IMR-90 (cell line): ENCODE results near the gene PIP4K2A. TPM values are rescaled to one million over a fixed set of nuclear protein-coding genes. Genes with fewer than 3 reads are reported as not detected.

Experiments
- ATAC-seq: fragments of 200-7000 bp; cut with Tn5 transposase; 2 replicates; pipeline ENCODE4 v1.9.1; 2020; ENCODE audit warnings: low read depth, mild to moderate bottlenecking, moderate library complexity
- BruUV-seq: library from RNA; stranded (reverse); fragments of 400-500 nt; replicated peaks from 2 replicates; lab custom pipeline; 2021; lab: Mats Ljungman, UMichigan
- CTCF ChIA-PET: fragments of 300-600 bp; formaldehyde crosslinking; extraction: SDS; loops from one replicate; lab custom pipeline; 2021; ENCODE audit warnings: antibody characterized with exemption; lab: Yijun Ruan, JAX
- POLR2A ChIA-PET: fragments of 300-600 bp; sonication (Branson Sonifier 250); formaldehyde crosslinking; loops from one replicate; lab custom pipeline; 2022; ENCODE audit warnings: antibody characterized with exemption; ENCODE audit not compliant: unreplicated experiment; lab: Charles Lee
- DNase-seq: peaks from one replicate; pipeline ENCODE4 v3.0.0; 2013
- H2AFZ ChIP-seq: replicated peaks from 2 replicates; pipeline ENCODE3; 2013; ENCODE audit warnings: low read length, mild to moderate bottlenecking; ENCODE audit not compliant: poor library complexity
- H2AK5ac ChIP-seq: 2 replicates; pipeline ENCODE4 v1.6.1; 2013; ENCODE audit warnings: low read depth, low read length, inconsistent platforms
- H2AK9ac ChIP-seq: replicated peaks from 2 replicates; pipeline ENCODE3; 2013; ENCODE audit warnings: mild to moderate bottlenecking, low read depth, low read length, moderate library complexity; ENCODE audit not compliant: poor library complexity
- H2BK120ac ChIP-seq: 2 replicates; pipeline ENCODE4 v1.6.1; 2013; ENCODE audit warnings: low read depth, low read length, inconsistent platforms
- H2BK15ac ChIP-seq: 3 replicates; pipeline ENCODE4 v1.6.1; 2013; ENCODE audit warnings: low read depth, low read length, inconsistent platforms
- H2BK20ac ChIP-seq: 2 replicates; pipeline ENCODE4 v1.6.1; 2013; ENCODE audit warnings: low read depth, mild to moderate bottlenecking, inconsistent platforms, low read length, moderate library complexity
- H2BK5ac ChIP-seq: 2 replicates; pipeline ENCODE4 v1.6.1; 2013; ENCODE audit warnings: mild to moderate bottlenecking, low read depth, low read length, inconsistent platforms; ENCODE audit not compliant: poor library complexity, severe bottlenecking
- H3K14ac ChIP-seq: replicated peaks from 2 replicates; pipeline ENCODE4 v1.6.1; 2013; ENCODE audit warnings: low read depth, low read length, inconsistent platforms
- H3K18ac ChIP-seq: 2 replicates; pipeline ENCODE4 v1.6.1; 2013; ENCODE audit warnings: low read depth, low read length, control low read depth
- H3K23ac ChIP-seq: 2 replicates; pipeline ENCODE4 v1.6.1; 2013; ENCODE audit warnings: low read depth, low read length, inconsistent platforms
- H3K27ac ChIP-seq: 2 replicates; pipeline ENCODE4 v1.5.1; 2013; ENCODE audit warnings: mild to moderate bottlenecking, control low read depth, low read length; ENCODE audit not compliant: insufficient read depth
- H3K27me3 ChIP-seq: 2 replicates; pipeline ENCODE4 v1.6.1; 2013; ENCODE audit warnings: low read length; ENCODE audit not compliant: control insufficient read depth, insufficient read depth
- H3K36me3 ChIP-seq: 2 replicates; pipeline ENCODE4 v1.6.1; 2013; ENCODE audit warnings: low read length, mixed read lengths; ENCODE audit not compliant: control insufficient read depth, insufficient read depth
- H3K4ac ChIP-seq: 2 replicates; pipeline ENCODE4 v1.6.1; 2013; ENCODE audit warnings: low read depth, low read length, inconsistent platforms
- H3K4me1 ChIP-seq: 2 replicates; pipeline ENCODE4 v1.6.1; 2013; ENCODE audit warnings: low read length, mixed read lengths; ENCODE audit not compliant: control insufficient read depth, insufficient read depth
- H3K4me2 ChIP-seq: 2 replicates; pipeline ENCODE4 v1.6.1; 2013; ENCODE audit warnings: low read depth, mild to moderate bottlenecking, control low read depth, low read length, moderate library complexity
- H3K4me3 ChIP-seq: 2 replicates; pipeline ENCODE4 v1.5.1; 2013; ENCODE audit warnings: low read depth, mild to moderate bottlenecking, control low read depth, low read length, moderate library complexity; ENCODE audit not compliant: insufficient read depth
- H3K56ac ChIP-seq: 2 replicates; pipeline ENCODE4 v1.6.1; 2013; ENCODE audit warnings: low read length, inconsistent platforms; ENCODE audit not compliant: insufficient read depth; ENCODE audit errors: extremely low read depth
- H3K79me1 ChIP-seq, 2 experiments: 2 replicates each; pipeline ENCODE4 v1.6.1; 2013; ENCODE audit warnings: low read length in 2 of 2, inconsistent platforms in 1 of 2, low read depth in 1 of 2
- H3K9ac ChIP-seq: 2 replicates; pipeline ENCODE4 v1.6.1; 2013; ENCODE audit warnings: low read depth, low read length, control low read depth
- H3K9me1 ChIP-seq: 2 replicates; pipeline ENCODE4 v1.6.1; 2013; ENCODE audit warnings: low read length, inconsistent platforms; ENCODE audit not compliant: insufficient read depth
- H3K9me3 ChIP-seq: 2 replicates; pipeline ENCODE4 v1.6.1; 2013; ENCODE audit warnings: low read length; ENCODE audit not compliant: control insufficient read depth, insufficient read depth
- H4K20me1 ChIP-seq: 2 replicates; pipeline ENCODE4 v1.6.1; 2013; ENCODE audit warnings: low read length, inconsistent platforms; ENCODE audit not compliant: insufficient read depth
- H4K5ac ChIP-seq: 2 replicates; pipeline ENCODE4 v1.6.1; 2013; ENCODE audit warnings: mild to moderate bottlenecking, low read depth, low read length, control low read depth
- H4K8ac ChIP-seq, 2 experiments: 2 replicates each; pipeline ENCODE4 v1.6.1; 2013; ENCODE audit warnings: low read depth in 2 of 2, low read length in 2 of 2, control low read depth in 1 of 2, inconsistent platforms in 1 of 2
- H4K91ac ChIP-seq: 2 replicates; pipeline ENCODE4 v1.6.1; 2013; ENCODE audit warnings: low read depth, low read length, inconsistent platforms; ENCODE audit not compliant: insufficient read depth
- CEBPB ChIP-seq: IDR thresholded peaks from 2 replicates; pipeline ENCODE4 v1.6.1; 2012; ENCODE audit warnings: low read depth, low read length, improper control_type of control experiment
- MAFK ChIP-seq: IDR thresholded peaks from 2 replicates; pipeline ENCODE4 v1.6.1; 2012; ENCODE audit warnings: low read depth, low read length, improper control_type of control experiment
- MAZ ChIP-seq: IDR thresholded peaks from 2 replicates; pipeline ENCODE4 v1.6.1; 2012; ENCODE audit warnings: low read depth, mild to moderate bottlenecking, low read length, improper control_type of control experiment, moderate library complexity, borderline replicate concordance
- USF2 ChIP-seq: fragments of 150-350 bp; IDR thresholded peaks from 2 replicates; pipeline ENCODE4 v1.6.1; 2017; ENCODE audit warnings: mild to moderate bottlenecking, antibody characterized with exemption, low read length, low read depth
- WGBS, 2 experiments: methylation state at CpG; one replicate each; pipeline versions ENCODE4 v1.1.5 to v1.1.7; 2013; ENCODE audit warnings: missing lambda C conversion rate in 2 of 2; ENCODE audit not compliant: insufficient read length in 1 of 2; ENCODE audit errors: extremely low coverage in 2 of 2; 5-methylcytosine and 5-hydroxymethylcytosine counted together
- dilution Hi-C: fragments of 300-500 bp; cut with HindIII; formaldehyde crosslinking; loops from one replicate; pipeline ENCODE4 v1.14.3; 2018; ENCODE audit warnings: low sequenced_read_pairs; ENCODE audit not compliant: unreplicated experiment
- in situ Hi-C: fragments of 300-500 bp; cut with MboI; formaldehyde crosslinking; loops from 3 replicates; pipeline ENCODE4 v1.14.3; 2019; ENCODE audit warnings: low sequenced_read_pairs, inconsistent platforms, mixed read lengths
- intact Hi-C: fragments of 100-400 bp; cut with micrococcal nuclease; formaldehyde crosslinking; loops from 2 replicates; pipeline ENCODE4 v1.10.0; 2022
- polyA plus RNA-seq, 3 experiments: library from polyadenylated mRNA; depleted of rRNA; stranded (reverse); fragments of >200 nt; gene quantifications; 2 replicates each; pipeline ENCODE4 v1.2.3, GENCODE V29; 2012; ENCODE audit warnings: low replicate concordance in 1 of 3
- total RNA-seq: library from RNA; depleted of rRNA; stranded (reverse); fragments of >200 nt; gene quantifications from 2 replicates; pipeline ENCODE4 v1.2.3, GENCODE V29; 2012

PIP4K2A gene
- total and polyA plus RNA-seq, 2 of the 4 experiments (the other 2 are of a cell fraction), result 9.8 to 18.1 TPM

GRCh38 chr10:22727112-22727511 is 12.7 kb upstream of the PIP4K2A start:
- TF ChIP-seq USF2, result no peak
- TF ChIP-seq MAFK, result no peak
- no peak for TF ChIP-seq CEBPB
- TF ChIP-seq MAZ, result no peak
- ChIA-PET POLR2A (no interaction called here), CTCF (interaction anchor here (0.8 kb wide), 1 partner anchor 30 kb away, joined by 3 read pairs; no protein-coding TSS in a partner anchor)
- Histone ChIP-seq H3K79me1 (no peaks in the 10 kb centered on the region), H3K4me3 (no peak overlapping the region), H3K9me1 (no peaks in the 10 kb centered on the region), H4K91ac (no peak overlapping the region), H3K9me3 (no peaks in the 10 kb centered on the region), H2BK15ac (no peak overlapping the region), H2BK5ac (no peak overlapping the region), H3K56ac (no peak overlapping the region), H2BK120ac (no peak overlapping the region), H4K8ac (no peak overlapping the region), H3K4me2 (no peak overlapping the region), H4K20me1 (no peaks in the 10 kb centered on the region), H2BK20ac (no peak overlapping the region), H3K36me3 (no peaks in the 10 kb centered on the region), H3K23ac (no peak overlapping the region), H3K9ac (no peak overlapping the region), H3K27ac (no peak overlapping the region), H3K4ac (no peak overlapping the region), H3K14ac (no peak overlapping the region), H4K5ac (no peak overlapping the region), H2AFZ (no peak overlapping the region), H3K27me3 (peaks cover 17% of the 10 kb centered on the region), H2AK5ac (no peak overlapping the region), H3K4me1 (no peaks in the 10 kb centered on the region), H3K18ac (no peak overlapping the region), H2AK9ac (no peak overlapping the region)
- DNase-seq (no peak), ATAC-seq (no peak)
- in situ Hi-C loops (no loop called here), intact Hi-C loops (no loop called here), dilution Hi-C loops (no loop called here)
- BruUV-seq, result no TSS peak
- no CpG with 5 or more reads among the region's 2 CpGs for WGBS, 2 experiments
